Measurements from ENCODE around the gene KRTAP10-4. TPM values are rescaled to one million over a fixed set of nuclear protein-coding genes. Genes with fewer than 3 reads are reported as not detected.
"Not testable (repeated sequence)": the region's sequence is repeated elsewhere in the genome, so short reads cannot be mapped to it uniquely, and the experiment has no call there.

Gene KRTAP10-4
- total RNA-seq, 6 experiments from 2014 or later, result not detected

GRCh38 chr21:44601091-44601490 lies 27.6 kb downstream of the KRTAP10-4 start:
- not testable (repeated sequence) for DNase-seq; H3K27ac Mint-ChIP-seq; H3K4me1 Mint-ChIP-seq (ENCODE audit: low read depth); H3K4me3 Mint-ChIP-seq; H3K9me3 Mint-ChIP-seq; H3K36me3 Mint-ChIP-seq (ENCODE audit: low read depth)
- peaks cover 15% of the 10 kb centered on the region for H3K27me3 Mint-ChIP-seq (ENCODE audit: insufficient read depth)
- TF ChIP-seq, protein P1, sequence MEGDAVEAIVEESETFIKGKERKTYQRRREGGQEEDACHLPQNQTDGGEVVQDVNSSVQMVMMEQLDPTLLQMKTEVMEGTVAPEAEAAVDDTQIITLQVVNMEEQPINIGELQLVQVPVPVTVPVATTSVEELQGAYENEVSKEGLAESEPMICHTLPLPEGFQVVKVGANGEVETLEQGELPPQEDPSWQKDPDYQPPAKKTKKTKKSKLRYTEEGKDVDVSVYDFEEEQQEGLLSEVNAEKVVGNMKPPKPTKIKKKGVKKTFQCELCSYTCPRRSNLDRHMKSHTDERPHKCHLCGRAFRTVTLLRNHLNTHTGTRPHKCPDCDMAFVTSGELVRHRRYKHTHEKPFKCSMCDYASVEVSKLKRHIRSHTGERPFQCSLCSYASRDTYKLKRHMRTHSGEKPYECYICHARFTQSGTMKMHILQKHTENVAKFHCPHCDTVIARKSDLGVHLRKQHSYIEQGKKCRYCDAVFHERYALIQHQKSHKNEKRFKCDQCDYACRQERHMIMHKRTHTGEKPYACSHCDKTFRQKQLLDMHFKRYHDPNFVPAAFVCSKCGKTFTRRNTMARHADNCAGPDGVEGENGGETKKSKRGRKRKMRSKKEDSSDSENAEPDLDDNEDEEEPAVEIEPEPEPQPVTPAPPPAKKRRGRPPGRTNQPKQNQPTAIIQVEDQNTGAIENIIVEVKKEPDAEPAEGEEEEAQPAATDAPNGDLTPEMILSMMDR (IDR thresholded peaks at IDR 0.05), result peak; percentile 5; the same call in 1 of the 2 replicates

DNA sequence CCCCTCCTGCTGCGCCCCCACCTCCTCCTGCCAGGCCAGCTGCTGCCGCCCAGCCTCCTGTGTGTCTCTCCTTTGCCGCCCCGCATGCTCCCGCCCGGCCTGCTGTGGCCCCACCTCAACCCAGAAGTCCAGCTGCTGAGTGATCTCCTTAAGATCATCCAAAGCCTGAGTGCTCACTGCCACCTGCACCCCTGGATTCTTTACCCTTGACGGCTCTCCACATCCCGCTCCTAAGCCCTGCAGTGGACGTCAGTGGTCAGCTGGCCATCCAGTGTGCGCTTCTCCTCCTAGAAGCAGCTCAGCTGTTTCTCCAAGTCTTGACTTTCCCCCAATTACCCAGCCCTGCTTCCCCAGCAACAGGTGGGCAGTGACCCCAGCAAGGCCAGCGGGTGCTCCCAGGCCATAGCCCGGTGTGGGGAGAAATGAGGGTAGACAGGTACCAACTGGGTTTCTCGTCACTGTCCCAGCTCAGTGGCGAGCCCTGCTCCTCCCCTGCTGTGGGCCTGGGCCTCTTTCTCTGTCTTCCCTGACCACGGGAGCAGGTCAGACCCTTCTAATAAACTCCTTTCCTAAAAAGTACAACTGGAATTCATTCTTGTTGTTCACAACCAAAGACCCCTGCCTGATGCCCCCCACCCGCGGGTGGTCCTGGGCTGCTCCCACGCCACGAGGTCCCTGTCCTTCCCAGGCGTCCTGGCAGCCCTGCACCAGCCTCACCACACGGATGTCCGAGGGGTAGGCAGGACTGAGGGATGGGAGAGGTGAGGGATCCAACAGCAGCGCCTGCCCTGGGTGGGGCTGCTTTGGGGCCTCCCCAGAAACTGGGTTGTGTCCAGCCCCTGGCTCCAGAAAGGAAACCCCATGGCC lies 28.3 kb downstream of the KRTAP10-4 start:
- DNase-seq, result no peak
- no peak overlapping the region for H3K27ac Mint-ChIP-seq
- no peaks in the 10 kb centered on the region for H3K36me3 Mint-ChIP-seq (ENCODE audit: low read depth)
- H3K9me3 Mint-ChIP-seq, result peaks cover 4% of the 10 kb centered on the region
- no peaks in the 10 kb centered on the region; the same call in 1 of the 2 replicates for H3K4me1 Mint-ChIP-seq (ENCODE audit: low read depth)
- no peak overlapping the region for H3K4me3 Mint-ChIP-seq
- TF ChIP-seq, protein P1 (IDR thresholded peaks at IDR 0.05), result no peak
- peaks cover 13% of the 10 kb centered on the region for H3K27me3 Mint-ChIP-seq (ENCODE audit: insufficient read depth)

GRCh38 chr21:44602463-44602850 lies 28.9 kb downstream of the KRTAP10-4 start:
- DNase-seq, result no peak
- no peak overlapping the region for H3K4me3 Mint-ChIP-seq
- TF ChIP-seq, protein P1 (IDR thresholded peaks at IDR 0.05), result no peak
- no peak overlapping the region for H3K27ac Mint-ChIP-seq
- peaks cover 7% of the 10 kb centered on the region for H3K9me3 Mint-ChIP-seq
- peaks cover 13% of the 10 kb centered on the region for H3K27me3 Mint-ChIP-seq (ENCODE audit: insufficient read depth)
- no peaks in the 10 kb centered on the region for H3K36me3 Mint-ChIP-seq (ENCODE audit: low read depth)
- H3K4me1 Mint-ChIP-seq (ENCODE audit: low read depth), result no peaks in the 10 kb centered on the region; the same call in 1 of the 2 replicates

GRCh38 chr21:44603109-44603875 lies 29.8 kb downstream of the KRTAP10-4 start:
- DNase-seq, result no peak
- H3K4me1 Mint-ChIP-seq (ENCODE audit: low read depth), result no peaks in the 10 kb centered on the region; the same call in 1 of the 2 replicates
- TF ChIP-seq, protein P1 (IDR thresholded peaks at IDR 0.05), result no peak
- no peak overlapping the region for H3K27ac Mint-ChIP-seq
- H3K9me3 Mint-ChIP-seq, result peaks cover 11% of the 10 kb centered on the region
- H3K36me3 Mint-ChIP-seq (ENCODE audit: low read depth), result no peaks in the 10 kb centered on the region
- H3K4me3 Mint-ChIP-seq, result no peak overlapping the region
- H3K27me3 Mint-ChIP-seq (ENCODE audit: insufficient read depth), result peaks cover 13% of the 10 kb centered on the region

- Mint-ChIP-seq H3K9me3 (peaks cover 11% of the 10 kb centered on the region), H3K4me3 (no peak overlapping the region), H3K36me3 (ENCODE audit: low read depth) (no peaks in the 10 kb centered on the region)
Measured at GRCh38 chr21:44603911-44604310, 30.4 kb downstream of the KRTAP10-4 start.

More at GRCh38 chr21:44603911-44604310, 30.4 kb downstream of the KRTAP10-4 start:
- TF ChIP-seq, protein P1 (IDR thresholded peaks at IDR 0.05), result no peak
- Mint-ChIP-seq H3K4me1 (ENCODE audit: low read depth) (no peaks in the 10 kb centered on the region; the same call in 1 of the 2 replicates), H3K27me3 (ENCODE audit: insufficient read depth) (peaks cover 13% of the 10 kb centered on the region), H3K27ac (no peak overlapping the region)
- DNase-seq, result no peak
